Activated naive CD4-positive, alpha-beta T cell (primary cell): ENCODE measurements around the gene METTL22.

Experiments used
- DNase-seq, 4 experiments: peaks; one replicate each; lab custom pipeline; 2025; lab: John Stamatoyannopoulos, UW

METTL22 gene

GRCh38 chr16:8594149-8594666 is 27.3 kb upstream of the METTL22 start:
- DNase-seq = no peak

GRCh38 chr16:8595783-8596182 is 25.7 kb upstream of the METTL22 start:
- no peak for DNase-seq

DNA sequence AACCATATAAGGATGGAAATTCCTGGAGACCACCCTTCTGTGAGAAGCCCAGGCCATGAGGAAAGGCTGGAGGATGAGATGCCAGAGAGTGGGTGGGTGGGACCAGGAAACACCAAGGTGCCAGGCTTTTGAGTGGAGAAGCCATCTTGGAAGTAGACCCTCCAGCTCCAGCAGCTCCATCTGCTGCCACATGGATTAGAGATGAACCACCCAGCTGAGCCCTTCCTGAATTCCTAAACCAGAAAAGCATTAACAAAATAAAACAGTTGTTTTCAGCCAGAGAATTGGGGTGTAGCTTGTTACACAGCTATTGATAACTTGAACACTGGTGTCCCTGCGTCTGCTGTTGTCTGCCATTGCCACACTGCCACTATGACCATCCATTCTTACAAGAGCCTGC is 24.9 kb upstream of the METTL22 start:
- DNase-seq = no peak

- no peak for DNase-seq
Observed at GRCh38 chr16:8600144-8600775, 21.2 kb upstream of the METTL22 start.

DNA sequence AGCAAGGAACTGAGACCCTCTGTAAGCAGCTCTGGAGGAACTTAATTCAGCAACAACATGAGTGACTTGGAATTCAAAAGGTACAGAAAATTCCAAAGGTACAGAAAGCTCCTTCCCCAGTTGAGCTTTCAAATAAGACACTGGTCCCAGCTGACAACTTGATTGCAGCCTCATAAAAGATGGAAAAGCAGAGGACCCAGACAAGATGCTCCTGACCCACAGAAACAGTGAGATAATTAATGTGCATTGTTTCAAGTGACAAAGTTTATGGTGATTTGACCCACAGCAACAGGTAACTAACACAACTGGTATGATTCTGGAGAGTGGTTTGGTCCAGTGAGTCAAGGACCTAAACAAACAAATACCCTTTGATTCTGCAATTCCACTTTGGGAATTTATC is 15.9 kb upstream of the METTL22 start:
- DNase-seq = no peak

DNA sequence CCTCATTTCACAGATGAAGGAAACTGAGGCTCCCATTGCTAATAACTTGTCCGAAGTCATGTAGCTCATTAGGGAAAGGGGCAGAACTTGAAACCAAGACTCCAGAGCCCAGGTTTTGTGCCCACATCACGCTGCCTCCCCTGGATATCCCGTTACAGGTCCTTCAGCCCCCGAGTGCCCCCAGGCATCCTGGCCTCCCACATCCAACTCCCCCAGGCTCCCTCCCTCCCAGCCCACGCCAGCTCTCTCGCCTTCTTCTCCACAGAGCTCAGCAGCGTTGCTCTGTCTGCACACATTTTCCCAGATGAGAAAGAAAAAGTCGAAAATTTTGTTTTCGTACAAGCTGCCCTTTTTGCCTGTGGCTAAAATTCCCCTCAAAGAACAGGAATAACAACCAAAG is 14.3 kb upstream of the METTL22 start:
- DNase-seq = no peak

DNA sequence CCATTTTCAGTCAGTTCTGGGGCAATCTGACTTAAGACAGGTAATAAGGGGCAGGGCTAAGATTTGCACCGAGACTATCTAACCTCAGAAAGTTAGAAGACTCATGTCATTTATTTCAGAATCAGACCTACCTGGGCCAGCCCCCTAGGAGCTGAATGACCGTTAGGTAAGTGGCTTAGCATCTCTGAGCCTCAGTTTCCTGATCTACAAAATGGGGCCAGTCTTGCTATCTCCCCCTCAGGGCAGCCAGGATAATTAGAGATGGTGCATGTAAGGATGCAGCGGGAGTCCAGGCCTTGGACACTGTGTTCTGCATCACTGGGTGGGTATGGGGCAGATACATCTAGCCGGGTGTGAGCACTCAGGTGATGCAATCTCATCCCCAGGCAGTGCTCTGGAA is 10.4 kb upstream of the METTL22 start:
- DNase-seq = no peak

GRCh38 chr16:8611886-8612600 is 9.5 kb upstream of the METTL22 start:
- DNase-seq = no peak

DNA sequence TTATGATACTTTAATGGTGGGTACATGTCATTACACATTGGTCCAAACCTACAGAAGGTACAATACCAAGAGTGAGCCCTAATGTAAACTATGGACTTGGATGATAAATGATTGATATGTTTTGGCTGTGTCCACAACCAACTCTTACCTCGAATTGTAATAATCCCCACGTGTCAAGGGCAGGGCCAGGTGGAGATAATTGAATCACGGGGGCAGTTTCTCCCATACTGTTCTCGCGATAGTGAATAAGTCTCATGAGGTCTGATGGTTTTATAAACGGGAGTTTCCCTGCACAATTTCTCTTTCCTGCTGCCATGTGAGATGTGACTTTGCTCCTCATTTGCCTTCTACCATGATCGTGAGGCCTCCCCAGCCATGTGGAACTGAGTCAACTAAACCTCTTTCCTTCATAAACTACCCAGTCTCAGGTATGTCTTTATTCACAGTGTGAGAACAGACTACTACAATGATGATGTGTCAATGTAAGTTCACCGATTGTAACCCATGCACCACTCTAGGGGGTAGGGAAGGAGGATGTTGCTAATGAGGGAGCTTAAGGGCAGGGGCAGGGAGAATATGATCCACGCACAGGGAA is 7.0 kb upstream of the METTL22 start:
- no peak for DNase-seq

DNA sequence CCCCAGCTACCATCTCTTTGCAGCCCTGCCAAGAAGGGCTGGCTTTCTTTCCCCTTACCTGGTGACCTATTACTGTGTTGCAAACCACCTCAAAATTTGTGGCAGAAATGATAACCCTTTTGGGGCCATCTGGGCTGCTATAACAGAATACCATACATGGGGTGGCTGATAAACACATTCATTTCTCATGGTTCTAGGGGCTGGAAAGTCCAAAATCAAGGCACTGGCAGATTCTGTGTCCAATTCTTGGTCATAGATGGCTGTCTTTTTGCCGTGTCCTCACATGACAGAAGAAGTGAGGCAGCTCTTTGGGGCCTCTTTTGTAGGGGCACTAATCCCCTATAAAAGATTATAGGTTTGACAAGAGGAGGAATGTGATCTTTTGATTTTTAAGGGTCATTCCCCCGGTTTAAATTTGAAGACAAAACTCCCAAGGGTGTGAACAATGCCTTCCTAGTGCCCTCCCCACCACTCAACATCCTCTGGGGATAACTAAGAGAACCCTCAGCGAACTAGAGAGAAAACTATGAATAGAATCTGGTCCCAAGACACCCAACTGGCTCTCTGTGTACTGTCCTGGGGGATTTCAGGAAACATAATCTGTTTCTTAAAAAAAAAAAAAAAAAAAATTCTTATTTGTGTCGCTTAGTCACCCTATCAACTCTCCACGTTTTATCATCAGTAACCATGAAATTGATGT is 1.7 kb upstream of the METTL22 start:
- no peak for DNase-seq

GRCh38 chr16:8620535-8620934 is 963 bp upstream of the METTL22 start:
- DNase-seq = no peak

DNA sequence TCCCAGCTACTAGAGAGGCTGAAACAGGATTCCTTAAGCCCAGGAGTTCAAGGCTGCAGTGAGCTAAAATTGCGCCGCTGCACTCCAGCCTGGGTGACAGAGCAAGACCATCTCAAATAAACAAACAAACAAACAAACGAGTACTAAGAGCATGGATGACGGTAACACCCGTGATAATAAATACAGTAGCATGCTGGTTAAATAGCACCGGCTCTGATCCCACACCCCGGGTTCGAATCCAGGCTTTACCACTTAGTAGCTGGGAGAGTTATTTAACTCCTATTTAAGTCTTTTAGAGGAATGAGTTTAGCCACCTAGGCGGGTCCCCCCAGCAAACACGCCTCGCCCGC is 301 bp upstream of the METTL22 start:
- DNase-seq = no peak

DNA sequence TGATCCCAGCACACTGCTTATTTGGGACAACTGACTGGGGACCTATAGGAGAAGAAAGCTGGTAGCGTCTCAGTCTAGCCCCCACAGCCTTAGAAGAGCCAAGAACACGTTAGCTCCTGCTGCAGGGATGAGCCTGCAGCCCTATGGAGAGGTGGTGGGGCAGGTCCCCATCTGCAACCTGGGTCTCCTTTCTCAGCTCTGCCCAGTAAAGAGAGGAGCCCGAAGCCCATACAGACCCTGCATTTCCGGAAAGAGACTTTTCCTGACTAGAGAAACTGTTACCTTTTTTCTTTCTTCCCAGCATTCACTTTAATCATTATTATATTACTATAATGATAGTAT is 788 bp downstream of the METTL22 start:
- no peak for DNase-seq

DNA sequence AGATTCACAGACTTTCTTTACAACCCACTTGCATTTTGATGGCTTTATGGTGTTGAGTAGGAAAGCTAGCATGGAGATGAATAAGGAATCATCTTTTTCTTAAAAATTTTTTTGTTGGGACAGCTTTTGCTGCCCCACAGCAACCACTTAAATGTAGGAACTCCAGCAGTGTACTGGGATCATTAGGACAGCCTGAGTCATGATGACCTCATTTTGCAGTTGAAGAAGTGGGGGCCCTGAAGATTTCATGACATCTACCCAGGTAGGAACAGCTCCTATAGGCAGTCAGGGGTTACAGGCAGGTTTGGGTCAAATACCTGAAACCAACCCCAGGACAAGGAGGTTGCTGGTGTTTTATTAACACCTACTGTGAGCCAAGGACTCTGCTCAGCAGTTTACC is 2.1 kb downstream of the METTL22 start:
- no peak for DNase-seq

DNA sequence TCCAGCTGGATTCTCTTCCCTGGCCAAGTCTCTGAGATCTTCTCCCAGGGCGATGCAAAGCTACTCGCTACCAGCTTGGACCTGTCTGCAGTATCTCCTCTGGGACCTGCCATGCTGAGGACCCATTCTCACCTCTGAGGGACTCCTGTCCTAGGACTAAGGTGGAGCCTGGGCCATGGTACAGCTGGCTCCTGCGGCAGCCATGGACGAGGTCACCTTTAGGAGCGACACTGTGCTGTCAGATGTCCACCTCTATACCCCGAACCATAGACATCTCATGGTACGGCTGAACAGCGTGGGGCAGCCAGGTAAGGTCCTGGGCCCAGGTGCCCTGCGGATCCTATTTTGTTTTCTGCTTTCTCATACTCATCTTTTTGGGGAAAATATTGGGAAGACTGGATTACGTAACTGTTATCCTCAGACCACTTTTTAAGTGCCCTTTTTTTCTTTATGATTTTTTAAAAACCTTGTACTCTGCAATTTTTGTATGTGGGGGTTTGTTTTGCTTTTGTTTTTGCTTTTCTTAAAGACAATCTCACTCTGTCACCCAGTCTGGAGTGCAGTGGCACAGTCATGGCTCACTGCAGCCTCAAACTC is 4.1 kb downstream of the METTL22 start:
- no peak for DNase-seq

DNA sequence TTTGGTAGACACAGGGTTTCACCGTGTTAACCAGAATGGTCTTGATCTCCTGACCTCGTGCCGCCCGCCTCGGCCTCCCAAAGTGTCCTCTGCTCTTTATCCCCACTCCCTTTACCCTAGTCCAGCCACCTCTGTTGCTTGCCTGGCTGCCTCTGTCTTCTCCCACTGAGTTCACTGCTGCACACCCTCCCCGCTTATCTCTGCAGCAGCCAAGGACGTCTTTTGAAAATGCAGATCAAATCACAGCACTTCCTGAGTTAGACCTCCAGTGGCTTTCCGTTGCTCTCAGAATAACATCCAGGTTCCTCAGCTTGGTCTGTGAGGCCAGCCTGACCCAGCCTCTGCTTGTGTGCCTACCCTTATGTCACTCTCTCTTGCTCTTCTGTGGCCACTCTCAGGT is 5.4 kb downstream of the METTL22 start:
- DNase-seq = no peak

- DNase-seq = no peak
Observed at GRCh38 chr16:8627456-8627855, 6.0 kb downstream of the METTL22 start.

- DNase-seq = no peak
Observed at GRCh38 chr16:8628981-8629725, 7.7 kb downstream of the METTL22 start.

DNA sequence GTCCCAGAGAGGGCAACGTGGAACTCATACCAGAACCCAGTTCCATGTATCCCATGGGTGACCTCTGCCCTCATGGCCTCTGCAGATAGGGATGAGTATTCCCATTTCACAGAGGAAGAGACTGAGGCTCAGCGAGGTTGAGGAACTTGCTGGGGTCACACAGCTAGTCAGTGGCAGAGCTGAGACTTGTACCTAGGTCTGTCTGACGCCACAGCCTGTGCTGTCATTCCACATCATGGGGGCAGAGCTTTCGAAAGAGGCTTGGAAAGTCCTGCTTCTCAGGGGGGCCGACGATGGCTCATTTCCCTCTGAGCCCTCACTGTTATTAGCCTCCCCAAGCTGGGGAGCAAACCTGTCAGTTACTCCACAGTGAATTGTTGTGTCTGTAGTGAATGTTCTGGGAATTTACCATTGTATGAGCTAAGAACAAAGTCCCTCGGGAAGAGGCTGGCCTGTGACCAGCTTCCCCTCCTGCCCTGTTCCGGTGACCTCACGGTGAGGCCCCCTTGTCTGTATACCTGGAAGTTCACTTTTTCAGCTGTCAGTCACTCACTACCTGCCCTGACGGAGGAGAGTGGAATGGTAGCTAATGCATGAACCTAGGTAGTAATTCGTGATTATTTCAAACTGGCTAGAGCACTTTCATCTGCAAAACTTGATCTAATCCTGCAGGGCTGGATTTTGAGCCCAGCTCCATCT is 8.9 kb downstream of the METTL22 start:
- DNase-seq = no peak

DNA sequence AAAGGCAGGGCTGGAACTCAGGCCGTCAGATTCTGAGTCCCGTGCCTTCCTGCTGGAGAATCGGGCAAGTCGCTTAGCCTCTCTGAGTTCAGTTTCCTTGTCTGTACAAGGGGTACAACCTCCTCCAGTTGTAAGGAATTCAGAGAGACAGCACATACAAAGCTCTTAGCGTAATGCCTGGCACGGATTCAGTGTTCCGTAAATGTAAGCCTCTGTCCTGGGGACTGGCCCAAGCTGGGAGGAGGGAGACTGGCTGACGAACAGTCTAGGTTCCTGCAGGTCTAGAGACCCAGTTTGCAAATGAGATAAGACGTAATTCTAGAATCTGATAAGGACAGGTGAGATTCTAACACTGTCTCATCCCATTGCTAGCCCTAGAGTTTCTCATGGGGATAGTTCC is 9.9 kb downstream of the METTL22 start:
- no peak for DNase-seq

GRCh38 chr16:8631818-8632465 is 10.4 kb downstream of the METTL22 start:
- DNase-seq = no peak
